ENCODE results near the gene FLNB. TPM values are rescaled to one million over a fixed set of nuclear protein-coding genes. Genes with fewer than 3 reads are reported as not detected.

FLNB gene
- total and polyA plus RNA-seq, 10 of the 15 experiments (the other 5 are each of a cell fraction or from before 2014, with no cell fraction given): 13.6 to 51.8 (median 26.4) TPM

GRCh38 chr3:58034738-58035523 is 26.7 kb downstream of the FLNB start (continued):
- TF ChIP-seq NKRF (conservative IDR thresholded peaks at IDR 0.05) (0 out of 2 replicates have a peak, but pooled peaks have one; percentile 32), RAD21 (IDR thresholded peaks at IDR 0.05; ENCODE audit: insufficient read depth, low read depth, low read length) (no peak), ATF3 (IDR thresholded peaks at IDR 0.05; ENCODE audit: borderline replicate concordance, extremely low read depth, low read depth, low read length) (peak; percentile 13; the same call in 1 of the 2 replicates), STAT1 (conservative IDR thresholded peaks at IDR 0.05) (no peak), TCF12 (IDR thresholded peaks at IDR 0.05; ENCODE audit: low read depth, low read length) (peak; percentile 74), BHLHE40 (IDR thresholded peaks at IDR 0.05; ENCODE audit: borderline replicate concordance in 1 of 2, low read depth in 2 of 2, low read length in 1 of 2) (peak; percentile 80 to 85), MXI1 (IDR thresholded peaks at IDR 0.05; ENCODE audit: low read depth, low read length) (peak; percentile 23; the same call in 1 of the 2 replicates)
- TF ChIP-seq, protein P1, sequence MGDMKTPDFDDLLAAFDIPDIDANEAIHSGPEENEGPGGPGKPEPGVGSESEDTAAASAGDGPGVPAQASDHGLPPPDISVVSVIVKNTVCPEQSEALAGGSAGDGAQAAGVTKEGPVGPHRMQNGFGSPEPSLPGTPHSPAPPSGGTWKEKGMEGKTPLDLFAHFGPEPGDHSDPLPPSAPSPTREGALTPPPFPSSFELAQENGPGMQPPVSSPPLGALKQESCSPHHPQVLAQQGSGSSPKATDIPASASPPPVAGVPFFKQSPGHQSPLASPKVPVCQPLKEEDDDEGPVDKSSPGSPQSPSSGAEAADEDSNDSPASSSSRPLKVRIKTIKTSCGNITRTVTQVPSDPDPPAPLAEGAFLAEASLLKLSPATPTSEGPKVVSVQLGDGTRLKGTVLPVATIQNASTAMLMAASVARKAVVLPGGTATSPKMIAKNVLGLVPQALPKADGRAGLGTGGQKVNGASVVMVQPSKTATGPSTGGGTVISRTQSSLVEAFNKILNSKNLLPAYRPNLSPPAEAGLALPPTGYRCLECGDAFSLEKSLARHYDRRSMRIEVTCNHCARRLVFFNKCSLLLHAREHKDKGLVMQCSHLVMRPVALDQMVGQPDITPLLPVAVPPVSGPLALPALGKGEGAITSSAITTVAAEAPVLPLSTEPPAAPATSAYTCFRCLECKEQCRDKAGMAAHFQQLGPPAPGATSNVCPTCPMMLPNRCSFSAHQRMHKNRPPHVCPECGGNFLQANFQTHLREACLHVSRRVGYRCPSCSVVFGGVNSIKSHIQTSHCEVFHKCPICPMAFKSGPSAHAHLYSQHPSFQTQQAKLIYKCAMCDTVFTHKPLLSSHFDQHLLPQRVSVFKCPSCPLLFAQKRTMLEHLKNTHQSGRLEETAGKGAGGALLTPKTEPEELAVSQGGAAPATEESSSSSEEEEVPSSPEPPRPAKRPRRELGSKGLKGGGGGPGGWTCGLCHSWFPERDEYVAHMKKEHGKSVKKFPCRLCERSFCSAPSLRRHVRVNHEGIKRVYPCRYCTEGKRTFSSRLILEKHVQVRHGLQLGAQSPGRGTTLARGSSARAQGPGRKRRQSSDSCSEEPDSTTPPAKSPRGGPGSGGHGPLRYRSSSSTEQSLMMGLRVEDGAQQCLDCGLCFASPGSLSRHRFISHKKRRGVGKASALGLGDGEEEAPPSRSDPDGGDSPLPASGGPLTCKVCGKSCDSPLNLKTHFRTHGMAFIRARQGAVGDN (IDR thresholded peaks at IDR 0.05): peak; percentile 99
- TF ChIP-seq, protein P2, sequence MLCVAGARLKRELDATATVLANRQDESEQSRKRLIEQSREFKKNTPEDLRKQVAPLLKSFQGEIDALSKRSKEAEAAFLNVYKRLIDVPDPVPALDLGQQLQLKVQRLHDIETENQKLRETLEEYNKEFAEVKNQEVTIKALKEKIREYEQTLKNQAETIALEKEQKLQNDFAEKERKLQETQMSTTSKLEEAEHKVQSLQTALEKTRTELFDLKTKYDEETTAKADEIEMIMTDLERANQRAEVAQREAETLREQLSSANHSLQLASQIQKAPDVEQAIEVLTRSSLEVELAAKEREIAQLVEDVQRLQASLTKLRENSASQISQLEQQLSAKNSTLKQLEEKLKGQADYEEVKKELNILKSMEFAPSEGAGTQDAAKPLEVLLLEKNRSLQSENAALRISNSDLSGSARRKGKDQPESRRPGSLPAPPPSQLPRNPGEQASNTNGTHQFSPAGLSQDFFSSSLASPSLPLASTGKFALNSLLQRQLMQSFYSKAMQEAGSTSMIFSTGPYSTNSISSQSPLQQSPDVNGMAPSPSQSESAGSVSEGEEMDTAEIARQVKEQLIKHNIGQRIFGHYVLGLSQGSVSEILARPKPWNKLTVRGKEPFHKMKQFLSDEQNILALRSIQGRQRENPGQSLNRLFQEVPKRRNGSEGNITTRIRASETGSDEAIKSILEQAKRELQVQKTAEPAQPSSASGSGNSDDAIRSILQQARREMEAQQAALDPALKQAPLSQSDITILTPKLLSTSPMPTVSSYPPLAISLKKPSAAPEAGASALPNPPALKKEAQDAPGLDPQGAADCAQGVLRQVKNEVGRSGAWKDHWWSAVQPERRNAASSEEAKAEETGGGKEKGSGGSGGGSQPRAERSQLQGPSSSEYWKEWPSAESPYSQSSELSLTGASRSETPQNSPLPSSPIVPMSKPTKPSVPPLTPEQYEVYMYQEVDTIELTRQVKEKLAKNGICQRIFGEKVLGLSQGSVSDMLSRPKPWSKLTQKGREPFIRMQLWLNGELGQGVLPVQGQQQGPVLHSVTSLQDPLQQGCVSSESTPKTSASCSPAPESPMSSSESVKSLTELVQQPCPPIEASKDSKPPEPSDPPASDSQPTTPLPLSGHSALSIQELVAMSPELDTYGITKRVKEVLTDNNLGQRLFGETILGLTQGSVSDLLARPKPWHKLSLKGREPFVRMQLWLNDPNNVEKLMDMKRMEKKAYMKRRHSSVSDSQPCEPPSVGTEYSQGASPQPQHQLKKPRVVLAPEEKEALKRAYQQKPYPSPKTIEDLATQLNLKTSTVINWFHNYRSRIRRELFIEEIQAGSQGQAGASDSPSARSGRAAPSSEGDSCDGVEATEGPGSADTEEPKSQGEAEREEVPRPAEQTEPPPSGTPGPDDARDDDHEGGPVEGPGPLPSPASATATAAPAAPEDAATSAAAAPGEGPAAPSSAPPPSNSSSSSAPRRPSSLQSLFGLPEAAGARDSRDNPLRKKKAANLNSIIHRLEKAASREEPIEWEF (IDR thresholded peaks at IDR 0.05; ENCODE audit: insufficient replicate concordance, low read depth, low read length): peak; percentile 22

Measured in GM12878 (cell line).